Mesodermal cell (in vitro differentiated cells): ENCODE measurements around the gene NID1.
"Not testable (repeated sequence)": the region's sequence is repeated elsewhere in the genome, so short reads cannot be mapped to it uniquely, and the experiment has no call there.

Experiments used
- H3K27ac ChIP-seq: 2 replicates; pipeline ENCODE4 v1.7.0; 2013; ENCODE audit warnings: mild to moderate bottlenecking, low read depth, low read length, moderate library complexity; ENCODE audit not compliant: severe bottlenecking
- H3K36me3 ChIP-seq: 2 replicates; pipeline ENCODE4 v1.7.1; 2013; ENCODE audit warnings: mild to moderate bottlenecking, low read length, moderate library complexity; ENCODE audit not compliant: control insufficient read depth, insufficient read depth
- H3K4me1 ChIP-seq: one replicate; pipeline ENCODE4 v1.7.1; 2013; ENCODE audit warnings: mild to moderate bottlenecking, low read length; ENCODE audit not compliant: insufficient read depth, control insufficient read depth, poor library complexity, severe bottlenecking
- H3K4me3 ChIP-seq: 2 replicates; pipeline ENCODE4 v1.7.0; 2013; ENCODE audit warnings: low read length, control low read depth, mild to moderate bottlenecking; ENCODE audit not compliant: insufficient read depth, poor library complexity, severe bottlenecking; ENCODE audit errors: extremely low read depth
- H3K9me3 ChIP-seq: 2 replicates; pipeline ENCODE4 v1.7.1; 2013; ENCODE audit warnings: mild to moderate bottlenecking, low read length, moderate library complexity; ENCODE audit not compliant: control insufficient read depth
- WGBS, 2 experiments: methylation state at CpG; one replicate each; pipeline ENCODE4 v1.1.5; 2013; ENCODE audit warnings: missing lambda C conversion rate in 2 of 2; ENCODE audit not compliant: insufficient coverage in 2 of 2; 5-methylcytosine and 5-hydroxymethylcytosine counted together

Gene NID1

DNA sequence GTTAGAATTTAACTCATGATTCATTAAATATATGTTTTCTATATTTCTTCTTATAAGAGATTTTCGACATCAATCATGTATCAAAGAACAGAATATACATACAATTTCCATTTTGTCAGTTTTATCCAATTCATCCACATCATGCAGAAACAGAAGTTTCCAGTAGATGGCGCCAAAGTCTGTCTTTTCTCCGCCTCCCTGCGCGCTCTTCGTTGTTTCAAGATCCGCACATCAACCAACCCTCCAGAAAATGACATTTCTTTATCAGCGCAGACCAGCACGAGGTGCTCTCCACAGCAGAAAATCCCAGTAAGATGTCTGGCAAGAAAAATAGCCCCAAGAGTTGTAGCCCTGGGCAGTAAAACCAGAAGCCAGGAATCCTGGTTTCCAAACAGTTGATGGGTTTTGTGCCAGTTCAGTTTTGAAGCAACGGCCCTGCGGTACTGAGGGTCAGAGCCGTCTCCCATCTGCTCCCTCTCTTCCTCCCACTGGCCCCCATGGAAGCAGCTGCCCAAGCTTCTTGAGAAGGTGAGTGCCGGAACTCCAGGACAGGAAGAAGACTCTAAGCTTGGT, 38.8 kb upstream of the NID1 start:
- Histone ChIP-seq H3K27ac (no peak overlapping the region), H3K4me1 (no peaks in the 10 kb centered on the region), H3K4me3 (no peak overlapping the region), H3K36me3 (no peaks in the 10 kb centered on the region), H3K9me3 (no peaks in the 10 kb centered on the region)
- WGBS, 2 experiments: 34 to 41% methylated on average over 11 to 12 of the region's 13 CpGs

DNA sequence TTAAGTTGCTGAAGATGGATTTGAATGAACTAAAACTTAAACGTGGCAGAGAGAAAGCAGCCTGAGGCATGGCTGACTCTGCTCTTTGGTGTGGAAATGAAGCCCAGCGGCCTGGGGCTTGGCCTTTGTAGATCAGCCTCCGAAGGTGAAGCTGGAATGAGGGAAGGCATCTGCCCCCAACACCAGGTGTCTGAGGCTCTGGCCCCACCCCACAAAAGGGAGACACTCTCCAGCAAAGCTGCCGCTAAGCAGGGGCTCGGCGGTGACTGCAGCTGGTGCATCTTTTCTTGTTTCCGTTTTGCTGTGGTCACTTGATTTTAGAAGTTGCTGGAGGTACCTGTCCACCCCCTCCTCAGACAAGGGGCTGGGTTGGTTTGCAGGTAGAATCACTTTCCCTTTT, 38.2 kb upstream of the NID1 start:
- WGBS, 2 experiments: 18 to 19% methylated on average over 4 to 7 of the region's 7 CpGs
- Histone ChIP-seq H3K4me1 (no peaks in the 10 kb centered on the region), H3K27ac (no peak overlapping the region), H3K36me3 (no peaks in the 10 kb centered on the region), H3K4me3 (no peak overlapping the region), H3K9me3 (no peaks in the 10 kb centered on the region)

DNA sequence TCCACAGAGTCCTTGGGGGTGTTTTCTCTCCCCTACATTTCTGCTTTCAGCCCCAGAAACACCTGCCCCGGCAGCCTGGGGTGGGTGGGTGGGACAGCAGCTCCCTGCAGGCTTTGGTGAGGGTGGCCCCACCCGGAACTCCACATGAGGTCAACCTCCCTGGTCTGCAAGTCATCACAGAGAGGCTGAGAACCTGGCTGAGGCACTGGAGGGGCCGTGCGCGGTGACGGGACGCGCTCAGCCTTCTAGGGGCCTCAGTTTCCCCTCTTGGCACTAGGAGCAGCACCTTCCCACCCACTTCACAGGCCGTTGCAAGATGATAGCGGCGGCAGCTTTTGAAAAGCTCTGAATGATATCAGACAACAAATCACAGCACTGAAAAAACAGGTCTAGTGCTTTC, 37.7 kb upstream of the NID1 start:
- no peak overlapping the region for H3K4me3 ChIP-seq
- WGBS, 2 experiments: 89 to 91% methylated on average over 8 to 10 of the region's 11 CpGs
- H3K4me1 ChIP-seq: no peaks in the 10 kb centered on the region
- H3K9me3 ChIP-seq: peaks cover 2% of the 10 kb centered on the region
- no peaks in the 10 kb centered on the region for H3K36me3 ChIP-seq
- no peak overlapping the region for H3K27ac ChIP-seq

DNA sequence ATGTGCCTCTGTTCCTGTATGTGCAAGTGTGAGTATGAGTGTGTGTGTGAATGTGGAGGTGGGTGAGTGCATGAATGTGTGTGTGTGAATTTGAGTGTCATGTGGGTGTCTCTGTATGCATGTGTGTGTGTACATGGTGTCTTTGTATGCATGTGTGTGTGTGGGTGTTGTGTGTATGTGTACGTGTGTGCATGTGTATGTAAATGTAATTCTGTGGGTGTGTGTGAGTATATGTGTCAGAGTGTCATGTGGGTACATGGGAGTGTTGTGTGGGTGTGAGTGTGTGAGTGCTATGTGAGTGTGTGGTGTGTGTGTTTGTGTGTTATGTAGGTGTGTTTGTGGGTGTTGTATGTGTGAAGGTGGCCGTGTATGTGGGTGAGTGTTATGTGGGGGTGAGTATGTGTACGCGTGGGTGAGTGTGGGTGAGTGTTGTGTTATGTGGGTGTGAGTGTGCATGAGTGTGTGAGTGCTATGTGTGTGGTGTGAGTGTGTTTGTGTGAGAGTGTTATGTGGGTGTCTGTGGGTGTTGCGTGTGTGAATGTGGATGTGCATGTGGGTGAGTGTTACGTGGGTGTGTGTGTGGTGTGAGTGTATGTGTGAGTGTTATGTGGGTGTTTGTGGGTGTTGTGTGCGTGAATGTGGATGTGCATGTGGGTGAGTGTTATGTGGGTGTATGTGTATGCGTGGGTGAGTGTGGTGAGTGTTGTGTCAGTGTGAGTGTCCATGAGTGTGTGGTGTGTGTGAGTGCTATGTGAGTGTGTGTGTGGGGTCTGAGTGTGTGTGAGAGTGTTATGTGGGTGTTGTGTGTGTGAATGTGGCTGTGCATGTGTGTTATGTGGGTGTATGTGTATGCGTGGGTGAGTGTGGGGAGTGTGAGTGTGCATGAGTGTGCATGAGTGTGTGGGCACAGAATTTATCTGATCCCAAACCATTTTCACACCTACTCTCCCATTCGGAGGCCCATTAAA, 36.6 kb upstream of the NID1 start:
- Histone ChIP-seq H3K27ac (no peak overlapping the region), H3K4me1 (no peaks in the 10 kb centered on the region), H3K36me3 (no peaks in the 10 kb centered on the region), H3K4me3 (no peak overlapping the region), H3K9me3 (peaks cover 12% of the 10 kb centered on the region)
- WGBS, 2 experiments: 87 to 88% methylated on average over 9 of the region's 10 CpGs

DNA sequence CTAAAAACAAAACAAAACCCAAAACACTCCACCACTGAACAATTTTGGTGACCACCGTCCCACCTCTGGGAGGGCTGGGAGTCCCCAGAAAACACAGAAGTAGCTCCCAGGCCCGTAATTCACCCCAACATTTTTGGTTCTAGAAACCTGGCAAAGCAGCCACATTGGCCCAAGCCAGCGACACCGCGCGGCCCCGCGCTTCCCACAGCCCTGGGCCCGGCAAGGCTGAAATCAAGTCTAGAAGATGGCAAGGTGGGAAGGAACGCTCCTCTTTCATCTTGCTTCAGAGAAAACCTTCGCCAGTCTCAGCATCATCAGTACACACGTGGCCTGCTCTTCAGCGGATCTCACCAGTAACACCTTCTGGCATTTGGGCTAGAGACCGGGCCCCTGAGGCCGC, 35.9 kb upstream of the NID1 start:
- H3K4me1 ChIP-seq: no peaks in the 10 kb centered on the region
- H3K9me3 ChIP-seq: peaks cover 19% of the 10 kb centered on the region
- no peak overlapping the region for H3K4me3 ChIP-seq
- H3K36me3 ChIP-seq: no peaks in the 10 kb centered on the region
- H3K27ac ChIP-seq: no peak overlapping the region
- 95 to 96% methylated on average over 12 to 14 of the region's 15 CpGs for whole genome bisulfite sequencing, 2 experiments

DNA sequence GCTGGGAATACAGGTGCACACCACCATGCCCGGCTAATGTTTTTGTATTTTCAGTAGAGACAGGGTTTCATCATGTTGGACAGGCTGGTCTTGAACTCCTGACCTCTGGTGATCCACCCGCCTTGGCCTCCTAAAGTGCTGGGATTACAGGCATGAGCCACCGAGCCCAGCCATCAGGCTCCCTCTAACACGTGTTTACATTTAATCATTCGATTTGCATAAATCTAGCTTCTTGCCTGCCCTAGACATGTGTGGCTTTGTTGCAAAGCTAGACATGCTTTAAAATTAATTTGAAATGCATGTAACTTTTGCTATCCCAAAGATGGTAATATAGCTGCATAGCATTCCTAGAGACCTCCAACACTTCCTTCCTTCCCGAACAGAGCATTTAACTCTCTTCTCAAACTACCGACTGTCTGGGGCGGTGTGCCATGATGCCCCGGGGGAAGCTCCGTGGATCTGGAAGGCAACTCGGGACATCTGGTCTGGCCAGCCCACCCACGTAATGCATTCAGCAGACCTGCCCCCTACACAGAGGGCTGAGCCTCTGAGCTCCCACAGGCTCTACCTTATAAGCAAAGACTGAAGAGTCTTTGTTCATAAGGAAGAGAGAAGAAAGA, 34.6 kb upstream of the NID1 start:
- no peaks in the 10 kb centered on the region for H3K36me3 ChIP-seq
- no peaks in the 10 kb centered on the region for H3K4me1 ChIP-seq
- H3K4me3 ChIP-seq: no peak overlapping the region
- H3K27ac ChIP-seq: no peak overlapping the region
- H3K9me3 ChIP-seq: peaks cover 23% of the 10 kb centered on the region
- 77 to 89% methylated on average over 11 of the region's 12 CpGs for WGBS, 2 experiments

DNA sequence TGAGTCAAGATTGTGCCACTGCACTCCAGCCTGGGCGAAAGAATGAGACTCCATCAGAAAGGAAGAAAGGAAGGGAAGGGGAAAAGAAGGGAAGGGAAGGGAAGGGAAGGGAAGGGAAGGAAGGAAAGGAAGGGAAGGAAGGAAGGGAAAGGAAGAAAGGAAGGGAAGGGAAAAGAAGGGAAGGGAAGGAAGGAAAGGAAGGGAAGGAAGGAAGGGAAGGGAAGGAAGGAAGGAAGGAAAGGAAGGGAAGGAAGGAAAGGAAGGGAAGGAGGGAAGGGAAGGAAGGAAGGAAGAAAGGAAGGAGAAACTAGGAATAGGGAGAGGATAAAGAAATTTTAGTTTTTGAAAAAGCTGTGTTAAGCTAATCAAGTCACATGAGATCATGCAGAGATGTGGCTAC, 33.4 kb upstream of the NID1 start:
- Histone ChIP-seq H3K27ac (no peak overlapping the region), H3K4me3 (no peak overlapping the region)
- 100% methylated on average over 1 of the region's 1 CpG for WGBS, 2 experiments

DNA sequence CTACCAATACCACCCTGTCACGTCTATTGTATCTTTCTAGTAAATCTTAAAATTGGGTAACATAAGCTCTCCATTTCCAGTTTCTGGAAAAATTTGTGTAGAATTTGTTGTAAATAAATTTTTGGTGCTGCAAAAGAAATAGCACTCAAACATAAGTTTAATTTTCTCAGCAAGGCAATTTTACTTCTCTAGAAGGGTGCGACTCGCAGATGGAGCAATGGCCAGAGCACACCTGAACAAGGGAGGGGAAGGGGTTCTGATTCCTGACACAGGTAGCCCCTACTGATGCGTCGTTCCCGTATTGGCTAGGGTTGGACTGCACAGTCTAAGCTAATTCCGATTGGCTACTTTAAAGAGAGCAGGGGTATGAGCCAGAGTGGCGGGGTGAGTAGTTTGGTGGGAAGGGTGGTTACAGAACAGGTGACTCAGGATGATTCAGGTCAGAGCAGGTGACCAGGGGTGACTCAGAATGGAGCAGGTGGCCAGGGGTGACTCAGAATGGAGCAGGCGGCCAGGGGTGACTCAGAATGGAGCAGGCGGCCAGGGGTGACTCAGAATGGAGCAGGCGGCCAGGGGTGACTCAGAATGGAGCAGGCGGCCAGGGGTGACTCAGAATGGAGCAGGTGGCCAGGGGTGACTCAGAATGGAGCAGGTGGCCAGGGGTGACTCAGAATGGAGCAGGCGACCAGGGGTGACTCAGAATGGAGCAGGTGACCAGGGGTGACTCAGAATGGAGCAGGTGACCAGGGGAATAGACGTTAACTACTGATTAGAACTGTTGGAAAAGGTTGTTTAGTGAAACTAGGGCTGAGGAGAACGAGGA, 32.0 kb upstream of the NID1 start:
- Histone ChIP-seq H3K27ac (peak overlapping the region; percentile 64), H3K9me3 (peaks cover 23% of the 10 kb centered on the region)
- not testable (repeated sequence) for H3K4me3 ChIP-seq, H3K4me1 ChIP-seq, H3K36me3 ChIP-seq
- 63 to 77% methylated on average over 6 to 13 of the region's 15 CpGs for WGBS, 2 experiments

More for the DNA sequence above, 33.4 kb upstream of the NID1 start:
- Histone ChIP-seq H3K4me1 (no peaks in the 10 kb centered on the region), H3K36me3 (no peaks in the 10 kb centered on the region), H3K9me3 (peaks cover 23% of the 10 kb centered on the region)

DNA sequence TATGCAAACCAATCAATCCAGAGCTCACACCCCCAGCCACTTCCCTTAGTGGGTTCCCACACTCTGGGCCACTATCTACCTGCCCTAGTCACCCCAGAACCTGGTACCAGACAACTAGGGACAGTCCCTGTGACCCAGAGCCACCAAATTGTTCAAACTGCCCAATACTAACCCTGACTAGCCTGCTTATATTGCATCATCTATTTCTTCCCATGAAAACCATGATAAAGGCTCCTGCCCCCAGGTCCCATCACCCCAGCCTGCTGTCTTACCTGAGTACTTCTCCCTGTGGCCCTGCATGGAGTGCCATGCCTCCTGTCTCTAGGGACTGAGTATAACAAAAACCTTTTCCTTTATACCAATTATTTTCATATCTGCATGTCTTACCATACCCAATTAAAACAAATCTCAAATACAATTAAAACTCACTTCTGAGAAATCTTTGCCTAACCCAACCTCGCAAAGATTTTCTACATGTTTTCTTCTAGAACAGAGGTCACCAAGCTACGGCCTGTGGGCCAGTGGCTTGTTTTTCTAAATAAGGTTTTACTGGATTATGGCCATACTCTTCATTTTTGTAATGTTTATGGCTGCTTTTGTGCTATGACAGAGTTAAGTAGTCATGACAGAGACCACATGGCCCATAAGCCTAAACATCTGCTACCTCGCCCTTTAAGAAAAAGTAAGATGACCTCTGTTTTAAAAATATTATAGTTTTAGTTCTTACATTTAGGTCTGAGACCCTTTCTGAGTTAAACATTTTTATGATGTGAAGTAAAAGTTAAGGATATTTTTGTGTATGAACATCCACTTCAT, 31.0 kb upstream of the NID1 start:
- Histone ChIP-seq H3K4me1 (peaks cover 5% of the 10 kb centered on the region), H3K36me3 (no peaks in the 10 kb centered on the region), H3K9me3 (peaks cover 23% of the 10 kb centered on the region), H3K4me3 (no peak overlapping the region), H3K27ac (no peak overlapping the region)
- no CpG with 5 or more reads among the region's 3 CpGs for WGBS, 2 experiments

DNA sequence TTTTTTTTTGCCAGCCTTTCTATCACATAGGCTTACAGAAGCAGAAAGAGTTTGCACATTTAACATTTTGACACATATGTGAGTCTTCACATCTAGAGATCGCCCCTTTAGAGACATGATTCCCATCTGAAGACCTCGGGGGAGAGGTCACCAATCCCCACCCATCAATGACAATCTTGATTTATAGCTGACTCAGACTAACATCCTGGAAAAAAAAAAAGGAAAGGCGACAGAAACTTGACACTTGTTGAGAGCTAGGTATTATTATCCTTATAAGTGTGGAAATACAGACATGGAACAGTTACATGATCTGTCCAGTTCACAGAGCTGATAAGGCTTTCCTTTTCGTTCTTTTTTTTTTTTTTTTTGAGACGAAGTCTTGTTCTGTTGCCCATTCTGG, 28.0 kb upstream of the NID1 start:
- Histone ChIP-seq H3K4me1 (peaks cover 5% of the 10 kb centered on the region), H3K4me3 (no peak overlapping the region), H3K36me3 (no peaks in the 10 kb centered on the region), H3K27ac (no peak overlapping the region), H3K9me3 (peaks cover 23% of the 10 kb centered on the region)
- 94 to 96% methylated on average over 1 to 4 of the region's 5 CpGs for WGBS, 2 experiments
